Thyroid gland (tissue), 4 donors: ENCODE results near the gene OSTM1.

Experiments
- POLR2A ChIP-seq, 2 donors: fragments of 450-650 bp; IDR thresholded peaks; one replicate each; pipeline ENCODE4 v1.6.1; 2017; ENCODE audit warnings: antibody characterized with exemption in 2 of 2, mild to moderate bottlenecking in 2 of 2, moderate library complexity in 1 of 2
- TF ChIP-seq, protein P1 (sequence below), 6 experiments: fragments of 200-600 bp in 3 of 6; fragments of 450-650 bp in 3 of 6; sonication (generic) in 3 of 6; IDR thresholded peaks; one replicate each; pipeline ENCODE4 v1.5.1; 2016 to 2019; ENCODE audit warnings: antibody characterized with exemption in 6 of 6, mild to moderate bottlenecking in 2 of 6, inconsistent platforms in 1 of 6, moderate library complexity in 1 of 6

DNA sequence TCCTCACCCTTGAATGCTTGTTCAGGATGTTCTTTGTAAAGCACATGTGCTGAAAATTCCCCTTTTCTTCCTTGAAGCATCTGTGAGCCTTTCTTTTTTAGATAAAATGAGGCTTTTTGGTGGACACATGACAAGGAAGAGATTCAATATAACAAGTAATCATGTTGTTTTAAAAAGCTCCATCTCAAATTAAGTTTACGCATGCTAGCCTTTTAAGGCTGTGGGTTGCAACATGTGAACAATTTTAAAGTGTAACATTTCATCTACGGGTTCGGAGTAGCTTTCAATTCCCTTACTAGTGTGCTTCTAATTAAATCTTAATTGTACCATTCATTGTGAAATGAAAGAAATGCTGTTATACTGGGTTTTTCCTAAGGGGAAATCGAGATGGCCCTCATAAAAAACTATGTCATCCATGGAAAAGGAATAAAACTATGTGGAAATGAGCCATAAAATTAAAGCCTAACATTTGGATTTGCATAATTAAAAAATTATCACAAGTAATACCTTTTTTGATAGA, 19.3 kb upstream of the OSTM1 start:
- TF ChIP-seq, protein P1, sequence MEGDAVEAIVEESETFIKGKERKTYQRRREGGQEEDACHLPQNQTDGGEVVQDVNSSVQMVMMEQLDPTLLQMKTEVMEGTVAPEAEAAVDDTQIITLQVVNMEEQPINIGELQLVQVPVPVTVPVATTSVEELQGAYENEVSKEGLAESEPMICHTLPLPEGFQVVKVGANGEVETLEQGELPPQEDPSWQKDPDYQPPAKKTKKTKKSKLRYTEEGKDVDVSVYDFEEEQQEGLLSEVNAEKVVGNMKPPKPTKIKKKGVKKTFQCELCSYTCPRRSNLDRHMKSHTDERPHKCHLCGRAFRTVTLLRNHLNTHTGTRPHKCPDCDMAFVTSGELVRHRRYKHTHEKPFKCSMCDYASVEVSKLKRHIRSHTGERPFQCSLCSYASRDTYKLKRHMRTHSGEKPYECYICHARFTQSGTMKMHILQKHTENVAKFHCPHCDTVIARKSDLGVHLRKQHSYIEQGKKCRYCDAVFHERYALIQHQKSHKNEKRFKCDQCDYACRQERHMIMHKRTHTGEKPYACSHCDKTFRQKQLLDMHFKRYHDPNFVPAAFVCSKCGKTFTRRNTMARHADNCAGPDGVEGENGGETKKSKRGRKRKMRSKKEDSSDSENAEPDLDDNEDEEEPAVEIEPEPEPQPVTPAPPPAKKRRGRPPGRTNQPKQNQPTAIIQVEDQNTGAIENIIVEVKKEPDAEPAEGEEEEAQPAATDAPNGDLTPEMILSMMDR (IDR thresholded peaks at IDR 0.05): no peak
- TF ChIP-seq POLR2A (IDR thresholded peaks at IDR 0.05): no peak
